HepG2 (cell line): Measurements from ENCODE around the gene RAB42. TPM values are rescaled to one million over a fixed set of nuclear protein-coding genes. Genes with fewer than 3 reads are reported as not detected.

Experiments used
- GATA4 ChIP-seq: sonication (generic); IDR thresholded peaks from 2 replicates; pipeline ENCODE4 v1.6.1; 2016; ENCODE audit warnings: antibody characterized with exemption, low read depth, borderline replicate concordance
- HDAC2 ChIP-seq: sonication (generic); formaldehyde crosslinking; IDR thresholded peaks from 2 replicates; pipeline ENCODE4 v1.4.0; 2020; ENCODE audit warnings: missing genetic modification reagents
- JUN ChIP-seq: sonication (generic); formaldehyde crosslinking; IDR thresholded peaks from 2 replicates; pipeline ENCODE4 v1.4.0; 2020; ENCODE audit warnings: mild to moderate bottlenecking, missing genetic modification reagents
- KAT7 ChIP-seq: IDR thresholded peaks from 2 replicates; pipeline ENCODE4 v1.6.1; 2018; ENCODE audit warnings: borderline replicate concordance, missing compliant biosample characterization
- KLF12 ChIP-seq: sonication (generic); formaldehyde crosslinking; IDR thresholded peaks from 2 replicates; pipeline ENCODE4 v1.4.0; 2020; ENCODE audit warnings: missing genetic modification reagents, borderline replicate concordance
- MZF1 ChIP-seq: sonication (generic); formaldehyde crosslinking; IDR thresholded peaks from 2 replicates; pipeline ENCODE4 v1.8.1; 2023; ENCODE audit warnings: mild to moderate bottlenecking, missing genetic modification reagents, borderline replicate concordance
- NCOA2 ChIP-seq: sonication (generic); formaldehyde crosslinking; IDR thresholded peaks from 2 replicates; pipeline ENCODE4 v1.8.0; 2022; ENCODE audit warnings: inconsistent platforms
- NR3C1 ChIP-seq: sonication (generic); formaldehyde crosslinking; IDR thresholded peaks from 2 replicates; pipeline ENCODE4 v1.4.0; 2020; ENCODE audit warnings: missing genetic modification reagents
- PHF21A ChIP-seq: sonication (generic); formaldehyde crosslinking; IDR thresholded peaks from 2 replicates; pipeline ENCODE4 v1.5.0; 2020; ENCODE audit warnings: mild to moderate bottlenecking, missing genetic modification reagents
- POLR2A ChIP-seq, 2 experiments: IDR thresholded peaks; 2 replicates each; pipeline ENCODE4 v1.6.1; 2011; ENCODE audit warnings: low read depth in 2 of 2, low read length in 2 of 2, mild to moderate bottlenecking in 1 of 2, moderate library complexity in 1 of 2; ENCODE audit not compliant: insufficient read depth in 1 of 2
- SMAD3 ChIP-seq: sonication (generic); formaldehyde crosslinking; IDR thresholded peaks from 2 replicates; pipeline ENCODE4 v1.4.0; 2020; ENCODE audit warnings: missing genetic modification reagents
- TP53 ChIP-seq: sonication (generic); formaldehyde crosslinking; conservative IDR thresholded peaks from 2 replicates; pipeline ENCODE4 v1.4.0; 2020; ENCODE audit warnings: missing genetic modification reagents
- U2AF2 ChIP-seq: fragments of 200-400 bp; formaldehyde crosslinking; IDR thresholded peaks from 2 replicates; pipeline ENCODE4 v1.6.1; 2017; ENCODE audit warnings: low read depth, mild to moderate bottlenecking, low read length
- XBP1 ChIP-seq: sonication (generic); formaldehyde crosslinking; IDR thresholded peaks from 2 replicates; pipeline ENCODE4 v1.5.0; 2020; ENCODE audit warnings: missing genetic modification reagents
- ZNF589 ChIP-seq: sonication (generic); formaldehyde crosslinking; conservative IDR thresholded peaks from 2 replicates; pipeline ENCODE4 v1.8.0; 2022; ENCODE audit warnings: mild to moderate bottlenecking, moderate library complexity, missing genetic modification reagents
- ZNF788 ChIP-seq: sonication (generic); formaldehyde crosslinking; IDR thresholded peaks from 2 replicates; pipeline ENCODE4 v1.5.0; 2020; ENCODE audit warnings: mild to moderate bottlenecking, missing genetic modification reagents, borderline replicate concordance
- ZNF790 ChIP-seq: sonication (generic); formaldehyde crosslinking; IDR thresholded peaks from 2 replicates; pipeline ENCODE4 v1.8.0; 2022; ENCODE audit warnings: missing genetic modification reagents, mild to moderate bottlenecking, borderline replicate concordance
- polyA plus RNA-seq, 8 experiments: library from polyadenylated mRNA; depleted of rRNA in 3 of 8; stranded (reverse) in 7 of 8; unstranded in 1 of 8; fragments of >200 nt; fragmentation: Illumina TruSeq in 4 of 8; extraction: Trizol in 4 of 8; gene quantifications; 2 replicates each; pipeline versions ENCODE4 v1.2.1 to v1.2.3, GENCODE V29; 2011 to 2016; ENCODE audit warnings: low read depth in 4 of 8, missing spikeins in 1 of 8, mixed read lengths in 1 of 8; ENCODE audit not compliant: insufficient read depth in 1 of 8
- total RNA-seq, 5 experiments: library from RNA; depleted of rRNA; stranded (reverse); fragments of >200 nt; fragmentation: Illumina TruSeq; extraction: Trizol; gene quantifications; 2 replicates each; pipeline ENCODE4 v1.2.3, GENCODE V29; 2016; ENCODE audit warnings: low read depth in 1 of 5
- TF ChIP-seq, protein P1 (sequence below): sonication (generic); formaldehyde crosslinking; IDR thresholded peaks from 2 replicates; pipeline ENCODE4 v1.4.0; 2020; ENCODE audit warnings: missing genetic modification reagents
- TF ChIP-seq, protein P2 (sequence below): sonication (generic); formaldehyde crosslinking; IDR thresholded peaks from 2 replicates; pipeline ENCODE4 v1.4.0; 2020; ENCODE audit warnings: missing genetic modification reagents
- TF ChIP-seq, protein P3 (sequence below): sonication (generic); formaldehyde crosslinking; IDR thresholded peaks from 2 replicates; pipeline ENCODE4 v1.4.0; 2020; ENCODE audit warnings: missing genetic modification reagents

RAB42 gene
- total and polyA plus RNA-seq, 2 of the 13 experiments (the other 11 are each of a cell fraction or from before 2014, with no cell fraction given), result 10.4 to 166 TPM

DNA sequence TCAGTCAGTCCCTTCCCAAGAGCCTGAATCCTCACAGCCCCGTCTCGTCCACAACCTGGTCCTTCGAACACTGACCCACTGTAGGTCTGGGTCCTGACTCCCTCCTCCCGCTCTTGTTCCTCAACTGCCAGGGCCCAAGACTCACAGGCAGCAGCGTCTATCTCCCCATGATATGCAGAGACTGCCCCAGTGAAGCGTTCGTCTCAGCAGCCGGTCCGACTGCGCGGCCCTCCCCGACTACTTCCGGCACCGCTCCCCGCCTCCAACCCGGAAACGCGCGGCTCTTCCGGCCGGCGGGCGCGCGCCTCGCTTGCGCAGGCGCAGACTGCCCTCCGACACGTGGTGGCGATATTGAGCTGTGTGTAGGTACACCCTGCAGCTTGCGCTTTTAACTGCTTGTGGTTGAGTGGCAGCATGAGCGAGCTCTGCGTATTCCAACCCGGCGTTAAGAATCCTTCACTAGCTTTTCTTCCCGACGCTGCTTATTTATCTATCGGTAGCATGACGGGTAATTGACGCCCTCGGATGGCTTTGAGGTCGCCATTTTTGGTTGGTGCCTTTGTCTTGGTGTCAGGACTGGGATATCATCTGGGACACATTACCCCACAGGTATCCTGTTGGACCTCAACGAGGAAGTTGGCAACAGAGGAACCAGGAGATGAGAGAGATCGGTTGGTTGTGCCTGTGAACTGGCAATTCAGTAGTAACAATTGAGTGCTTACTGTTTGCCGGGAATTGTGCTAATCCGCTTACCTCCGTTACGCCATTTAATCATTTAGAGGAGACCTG lies 51.0 kb downstream of the RAB42 start, which contains the start of gene TAF12 (continued):
- TF ChIP-seq, protein P1, sequence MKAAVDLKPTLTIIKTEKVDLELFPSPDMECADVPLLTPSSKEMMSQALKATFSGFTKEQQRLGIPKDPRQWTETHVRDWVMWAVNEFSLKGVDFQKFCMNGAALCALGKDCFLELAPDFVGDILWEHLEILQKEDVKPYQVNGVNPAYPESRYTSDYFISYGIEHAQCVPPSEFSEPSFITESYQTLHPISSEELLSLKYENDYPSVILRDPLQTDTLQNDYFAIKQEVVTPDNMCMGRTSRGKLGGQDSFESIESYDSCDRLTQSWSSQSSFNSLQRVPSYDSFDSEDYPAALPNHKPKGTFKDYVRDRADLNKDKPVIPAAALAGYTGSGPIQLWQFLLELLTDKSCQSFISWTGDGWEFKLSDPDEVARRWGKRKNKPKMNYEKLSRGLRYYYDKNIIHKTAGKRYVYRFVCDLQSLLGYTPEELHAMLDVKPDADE (CRISPR knock-in tag), result no peak
- TF ChIP-seq XBP1 (no peak), GATA4 (peak; percentile 85), SMAD3 (CRISPR knock-in tag) (peak; percentile 89), MZF1 (CRISPR knock-in tag) (no peak), HDAC2 (peak; percentile 86), KLF12 (CRISPR knock-in tag) (no peak), TP53 (CRISPR knock-in tag) (peak; percentile 21; the same call in 1 of the 2 replicates), U2AF2 (no peak), KAT7 (CRISPR knock-in tag) (peak; percentile 59; the same call in 1 of the 2 replicates), NCOA2 (CRISPR knock-in tag) (peak; percentile 16), ZNF790 (CRISPR knock-in tag) (no peak), NR3C1 (no peak), POLR2A (IDR thresholded peaks at IDR 0.05; ENCODE audit: insufficient read depth in 1 of 2, low read depth in 2 of 2, low read length in 2 of 2) (peak; percentile 97 to 99), ZNF589 (CRISPR knock-in tag) (peak; percentile 90), PHF21A (CRISPR knock-in tag) (peak; percentile 81), JUN (CRISPR knock-in tag) (no peak), ZNF788 (CRISPR knock-in tag) (peak; percentile 54; the same call in 1 of the 2 replicates)
- TF ChIP-seq, protein P2, sequence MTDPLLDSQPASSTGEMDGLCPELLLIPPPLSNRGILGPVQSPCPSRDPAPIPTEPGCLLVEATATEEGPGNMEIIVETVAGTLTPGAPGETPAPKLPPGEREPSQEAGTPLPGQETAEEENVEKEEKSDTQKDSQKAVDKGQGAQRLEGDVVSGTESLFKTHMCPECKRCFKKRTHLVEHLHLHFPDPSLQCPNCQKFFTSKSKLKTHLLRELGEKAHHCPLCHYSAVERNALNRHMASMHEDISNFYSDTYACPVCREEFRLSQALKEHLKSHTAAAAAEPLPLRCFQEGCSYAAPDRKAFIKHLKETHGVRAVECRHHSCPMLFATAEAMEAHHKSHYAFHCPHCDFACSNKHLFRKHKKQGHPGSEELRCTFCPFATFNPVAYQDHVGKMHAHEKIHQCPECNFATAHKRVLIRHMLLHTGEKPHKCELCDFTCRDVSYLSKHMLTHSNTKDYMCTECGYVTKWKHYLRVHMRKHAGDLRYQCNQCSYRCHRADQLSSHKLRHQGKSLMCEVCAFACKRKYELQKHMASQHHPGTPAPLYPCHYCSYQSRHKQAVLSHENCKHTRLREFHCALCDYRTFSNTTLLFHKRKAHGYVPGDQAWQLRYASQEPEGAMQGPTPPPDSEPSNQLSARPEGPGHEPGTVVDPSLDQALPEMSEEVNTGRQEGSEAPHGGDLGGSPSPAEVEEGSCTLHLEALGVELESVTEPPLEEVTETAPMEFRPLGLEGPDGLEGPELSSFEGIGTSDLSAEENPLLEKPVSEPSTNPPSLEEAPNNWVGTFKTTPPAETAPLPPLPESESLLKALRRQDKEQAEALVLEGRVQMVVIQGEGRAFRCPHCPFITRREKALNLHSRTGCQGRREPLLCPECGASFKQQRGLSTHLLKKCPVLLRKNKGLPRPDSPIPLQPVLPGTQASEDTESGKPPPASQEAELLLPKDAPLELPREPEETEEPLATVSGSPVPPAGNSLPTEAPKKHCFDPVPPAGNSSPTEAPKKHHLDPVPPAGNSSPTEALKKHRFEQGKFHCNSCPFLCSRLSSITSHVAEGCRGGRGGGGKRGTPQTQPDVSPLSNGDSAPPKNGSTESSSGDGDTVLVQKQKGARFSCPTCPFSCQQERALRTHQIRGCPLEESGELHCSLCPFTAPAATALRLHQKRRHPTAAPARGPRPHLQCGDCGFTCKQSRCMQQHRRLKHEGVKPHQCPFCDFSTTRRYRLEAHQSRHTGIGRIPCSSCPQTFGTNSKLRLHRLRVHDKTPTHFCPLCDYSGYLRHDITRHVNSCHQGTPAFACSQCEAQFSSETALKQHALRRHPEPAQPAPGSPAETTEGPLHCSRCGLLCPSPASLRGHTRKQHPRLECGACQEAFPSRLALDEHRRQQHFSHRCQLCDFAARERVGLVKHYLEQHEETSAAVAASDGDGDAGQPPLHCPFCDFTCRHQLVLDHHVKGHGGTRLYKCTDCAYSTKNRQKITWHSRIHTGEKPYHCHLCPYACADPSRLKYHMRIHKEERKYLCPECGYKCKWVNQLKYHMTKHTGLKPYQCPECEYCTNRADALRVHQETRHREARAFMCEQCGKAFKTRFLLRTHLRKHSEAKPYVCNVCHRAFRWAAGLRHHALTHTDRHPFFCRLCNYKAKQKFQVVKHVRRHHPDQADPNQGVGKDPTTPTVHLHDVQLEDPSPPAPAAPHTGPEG, result peak; percentile 84
- TF ChIP-seq, protein P3, sequence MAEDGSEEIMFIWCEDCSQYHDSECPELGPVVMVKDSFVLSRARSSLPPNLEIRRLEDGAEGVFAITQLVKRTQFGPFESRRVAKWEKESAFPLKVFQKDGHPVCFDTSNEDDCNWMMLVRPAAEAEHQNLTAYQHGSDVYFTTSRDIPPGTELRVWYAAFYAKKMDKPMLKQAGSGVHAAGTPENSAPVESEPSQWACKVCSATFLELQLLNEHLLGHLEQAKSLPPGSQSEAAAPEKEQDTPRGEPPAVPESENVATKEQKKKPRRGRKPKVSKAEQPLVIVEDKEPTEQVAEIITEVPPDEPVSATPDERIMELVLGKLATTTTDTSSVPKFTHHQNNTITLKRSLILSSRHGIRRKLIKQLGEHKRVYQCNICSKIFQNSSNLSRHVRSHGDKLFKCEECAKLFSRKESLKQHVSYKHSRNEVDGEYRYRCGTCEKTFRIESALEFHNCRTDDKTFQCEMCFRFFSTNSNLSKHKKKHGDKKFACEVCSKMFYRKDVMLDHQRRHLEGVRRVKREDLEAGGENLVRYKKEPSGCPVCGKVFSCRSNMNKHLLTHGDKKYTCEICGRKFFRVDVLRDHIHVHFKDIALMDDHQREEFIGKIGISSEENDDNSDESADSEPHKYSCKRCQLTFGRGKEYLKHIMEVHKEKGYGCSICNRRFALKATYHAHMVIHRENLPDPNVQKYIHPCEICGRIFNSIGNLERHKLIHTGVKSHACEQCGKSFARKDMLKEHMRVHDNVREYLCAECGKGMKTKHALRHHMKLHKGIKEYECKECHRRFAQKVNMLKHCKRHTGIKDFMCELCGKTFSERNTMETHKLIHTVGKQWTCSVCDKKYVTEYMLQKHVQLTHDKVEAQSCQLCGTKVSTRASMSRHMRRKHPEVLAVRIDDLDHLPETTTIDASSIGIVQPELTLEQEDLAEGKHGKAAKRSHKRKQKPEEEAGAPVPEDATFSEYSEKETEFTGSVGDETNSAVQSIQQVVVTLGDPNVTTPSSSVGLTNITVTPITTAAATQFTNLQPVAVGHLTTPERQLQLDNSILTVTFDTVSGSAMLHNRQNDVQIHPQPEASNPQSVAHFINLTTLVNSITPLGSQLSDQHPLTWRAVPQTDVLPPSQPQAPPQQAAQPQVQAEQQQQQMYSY (CRISPR knock-in tag), result no peak; the same call in 1 of the 2 replicates
